Activated CD8-positive, alpha-beta memory T cell treated with anti-CD3 and anti-CD28 coated beads for 24 hours (primary cell): Measurements from ENCODE around the gene NHLRC2.
"Not testable (repeated sequence)": the region's sequence is repeated elsewhere in the genome, so short reads cannot be mapped to it uniquely, and the experiment has no call there.

Source experiments
- DNase-seq: peaks from one replicate; pipeline ENCODE4 v3.0.0-alpha.2; 2020

The NHLRC2 gene

DNA sequence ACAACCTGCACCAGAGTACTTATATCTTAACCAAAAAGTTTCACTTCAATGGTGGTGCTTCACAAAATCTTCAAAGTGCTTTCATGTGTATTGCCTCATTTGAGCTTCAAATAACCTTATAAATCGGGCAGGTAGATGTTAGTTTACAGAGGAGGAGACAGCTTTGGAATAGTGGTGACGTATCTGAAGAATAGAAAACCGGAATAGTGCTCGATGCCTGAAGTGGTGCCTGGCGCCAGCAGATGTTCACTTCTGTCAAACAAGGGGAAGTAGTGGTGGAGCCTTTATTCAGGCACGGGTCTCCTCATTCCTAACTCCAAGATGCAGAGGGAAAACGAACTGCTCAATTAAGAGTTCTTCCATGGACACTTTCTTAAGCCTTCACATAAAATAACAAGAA is 58.1 kb downstream of the NHLRC2 start:
- DNase-seq: no peak

DNA sequence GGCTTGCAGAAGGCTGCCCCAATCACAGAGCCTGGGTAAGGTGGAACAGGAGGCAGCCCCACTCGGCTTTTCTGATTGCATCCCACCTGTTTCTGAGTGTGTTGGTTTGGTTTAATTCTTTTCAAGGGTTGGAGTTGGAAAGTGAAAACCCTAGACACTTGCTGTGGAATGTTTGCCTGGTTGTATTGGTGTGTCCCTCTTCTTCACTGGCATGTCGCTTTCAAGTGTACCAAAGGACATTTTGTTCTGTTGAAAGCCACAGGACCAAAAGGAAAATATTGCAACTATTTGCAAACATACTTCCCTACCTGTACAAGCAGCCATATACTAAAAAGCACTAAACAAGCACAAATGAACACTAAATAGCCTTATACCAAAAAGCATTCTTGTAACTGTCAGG is 60.5 kb downstream of the NHLRC2 start:
- DNase-seq: no peak

DNA sequence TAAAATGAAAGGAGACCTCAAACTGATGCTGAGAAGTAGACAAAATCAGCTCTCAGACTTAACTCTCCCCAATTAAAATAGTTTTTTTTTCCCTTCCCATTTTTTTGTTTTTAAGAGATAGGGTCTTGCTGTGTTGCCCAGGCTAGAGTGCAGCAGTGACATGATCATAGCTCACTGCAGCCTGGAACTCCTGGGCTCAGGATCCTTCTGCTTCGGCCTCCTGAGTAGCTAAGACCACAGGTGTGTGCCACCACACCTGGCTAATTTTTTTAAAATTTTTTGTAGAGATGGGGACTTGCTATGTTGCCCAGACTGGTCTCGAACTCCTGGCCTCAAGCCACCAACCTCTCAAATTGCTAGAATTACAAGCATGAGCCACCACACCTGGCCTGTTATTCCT is 61.1 kb downstream of the NHLRC2 start:
- DNase-seq: no peak

DNA sequence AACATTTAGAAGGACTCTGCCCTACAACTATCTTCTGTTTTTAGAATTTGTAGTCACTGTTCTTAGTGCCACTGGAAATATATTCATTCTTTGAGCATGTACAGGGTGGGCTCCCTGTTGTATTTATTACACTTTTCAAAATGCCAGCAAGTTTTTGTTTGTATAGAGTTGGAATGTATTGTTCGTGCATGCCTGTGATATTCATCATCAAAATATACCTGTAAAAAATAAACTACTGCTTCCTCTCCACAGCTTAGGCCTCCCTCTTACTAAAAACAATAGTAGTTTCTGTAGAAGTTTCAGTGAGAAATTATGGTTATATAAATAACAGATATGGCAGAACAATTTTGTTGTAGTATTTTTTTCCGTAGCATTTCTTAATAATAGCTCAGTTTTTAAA is 61.6 kb downstream of the NHLRC2 start:
- DNase-seq: no peak

DNA sequence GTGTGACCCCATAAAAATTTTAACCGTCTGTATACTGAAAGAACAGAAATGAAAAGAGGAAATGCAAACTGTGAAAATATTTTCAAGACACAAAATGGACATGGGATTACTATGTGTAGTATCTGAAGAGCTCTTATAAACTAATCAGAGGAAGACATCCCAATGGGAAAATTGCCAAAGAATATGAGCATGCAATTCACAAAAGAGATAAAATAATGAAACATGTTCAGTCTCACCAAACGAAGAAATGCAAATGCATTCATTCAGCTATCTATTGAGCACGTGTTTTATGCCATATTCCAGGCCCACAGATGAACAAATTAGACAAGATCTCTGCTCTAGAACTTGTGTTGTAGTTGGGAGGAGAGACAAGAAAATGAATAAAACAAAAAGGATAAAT is 63.2 kb downstream of the NHLRC2 start:
- no peak for DNase-seq

DNA sequence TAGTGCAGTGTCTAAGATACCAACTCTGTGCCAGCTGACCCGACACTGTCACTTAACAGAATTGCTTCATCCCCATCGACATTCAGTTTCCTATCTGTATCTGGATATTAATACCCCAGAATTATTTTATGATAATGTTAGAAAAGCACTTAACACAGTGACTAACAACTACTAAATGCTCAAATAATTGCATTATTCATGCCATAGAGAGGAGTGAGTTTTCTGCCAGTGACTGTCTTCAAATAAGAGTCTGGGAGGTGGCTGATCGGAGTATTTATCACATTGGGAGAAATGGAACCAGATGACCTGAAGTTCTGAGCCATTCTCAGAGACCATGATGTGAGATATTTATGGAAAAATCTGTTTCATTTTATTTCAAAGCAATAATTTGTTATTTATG is 65.7 kb downstream of the NHLRC2 start:
- no peak for DNase-seq

DNA sequence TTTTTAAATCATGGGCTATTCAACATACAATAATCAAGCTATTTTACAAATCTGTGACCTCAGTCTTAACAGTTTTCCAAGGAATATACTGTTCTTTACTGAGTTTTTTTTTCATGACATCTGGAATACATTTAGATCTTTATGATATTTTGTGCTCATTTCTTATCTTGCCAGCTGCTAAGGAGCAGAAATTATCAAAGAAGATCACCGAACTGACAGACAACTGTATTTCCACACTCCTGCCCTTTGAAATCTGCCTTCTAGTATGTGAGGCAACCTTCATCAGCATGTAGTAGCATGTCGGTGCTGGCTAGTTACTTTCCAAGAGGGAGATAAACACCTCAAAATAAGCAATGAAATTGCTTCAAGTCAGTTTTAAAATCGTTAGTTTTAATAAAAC is 66.4 kb downstream of the NHLRC2 start:
- no peak for DNase-seq

DNA sequence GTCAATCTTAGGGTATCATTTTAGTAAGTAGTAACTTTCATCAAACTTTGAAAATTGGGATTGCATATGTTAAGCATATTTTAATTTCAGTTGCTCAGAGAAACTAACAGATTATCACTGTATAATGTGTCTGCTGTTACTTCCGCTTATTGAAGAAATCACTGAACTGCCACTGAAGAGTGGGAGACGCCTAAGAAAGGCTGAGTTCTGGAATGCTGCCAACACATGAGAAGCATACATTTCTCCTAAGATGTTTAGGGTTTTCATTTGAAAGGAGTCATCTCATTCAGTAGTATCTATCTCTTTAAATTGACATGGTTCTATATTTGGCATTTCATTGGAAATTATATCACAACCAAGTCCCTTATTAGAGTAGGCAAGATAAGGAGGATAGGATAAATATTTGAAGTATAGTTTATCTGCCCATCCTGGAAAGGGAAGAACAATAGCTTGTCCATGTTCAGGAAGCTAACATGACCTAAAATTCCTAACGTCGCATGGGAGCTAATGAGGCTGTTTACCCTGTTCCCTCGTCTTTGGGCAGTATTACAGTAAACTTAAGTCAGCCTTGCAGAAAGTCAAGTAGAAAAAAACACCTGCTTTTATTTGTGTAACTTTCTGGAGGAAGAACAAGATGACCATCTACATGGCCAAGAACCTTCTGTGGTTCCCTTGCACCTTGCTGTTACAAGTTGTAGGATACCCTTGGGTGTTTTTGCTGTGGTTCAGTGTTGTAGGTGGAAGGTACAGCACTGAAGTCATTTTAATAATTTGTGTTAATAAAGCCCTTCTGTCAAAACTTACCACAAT is 67.3 kb downstream of the NHLRC2 start:
- no peak for DNase-seq

DNA sequence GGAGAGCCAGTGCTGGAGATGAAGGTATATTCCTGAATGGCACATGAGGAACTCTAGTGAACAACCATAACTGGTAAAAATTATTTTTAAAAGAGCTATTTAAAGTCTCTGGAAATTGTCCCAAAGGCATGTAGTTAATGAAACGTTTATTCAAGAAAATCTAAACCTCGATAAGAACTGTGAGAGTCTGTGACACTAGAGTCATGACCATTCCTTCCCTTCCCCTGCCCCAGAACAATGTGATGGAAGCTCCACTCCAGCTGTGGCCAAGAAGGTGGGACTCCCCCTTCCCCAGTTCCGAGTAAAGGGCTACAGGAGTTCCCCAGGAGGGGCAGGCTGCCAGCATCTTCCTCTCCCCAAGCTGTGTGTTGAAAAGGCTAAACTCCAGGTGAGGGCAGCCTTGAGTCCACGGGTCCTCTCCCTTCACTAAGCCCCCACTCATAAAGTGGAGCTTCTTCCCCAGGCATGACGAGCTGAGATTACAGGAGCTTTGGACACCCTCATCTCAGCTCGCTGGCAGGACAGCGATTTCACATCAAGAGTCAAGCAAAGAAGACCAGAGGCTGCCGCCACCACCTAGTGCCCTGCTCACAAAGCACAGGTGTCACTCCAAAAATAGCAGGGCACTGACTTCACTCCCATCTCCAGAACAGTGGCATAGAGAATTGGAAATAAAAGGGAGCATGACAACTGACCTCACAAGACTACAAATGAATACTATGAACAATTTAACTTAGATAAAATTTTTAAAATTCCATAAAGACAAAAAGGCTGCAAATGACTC is 68.5 kb downstream of the NHLRC2 start:
- DNase-seq: no peak

DNA sequence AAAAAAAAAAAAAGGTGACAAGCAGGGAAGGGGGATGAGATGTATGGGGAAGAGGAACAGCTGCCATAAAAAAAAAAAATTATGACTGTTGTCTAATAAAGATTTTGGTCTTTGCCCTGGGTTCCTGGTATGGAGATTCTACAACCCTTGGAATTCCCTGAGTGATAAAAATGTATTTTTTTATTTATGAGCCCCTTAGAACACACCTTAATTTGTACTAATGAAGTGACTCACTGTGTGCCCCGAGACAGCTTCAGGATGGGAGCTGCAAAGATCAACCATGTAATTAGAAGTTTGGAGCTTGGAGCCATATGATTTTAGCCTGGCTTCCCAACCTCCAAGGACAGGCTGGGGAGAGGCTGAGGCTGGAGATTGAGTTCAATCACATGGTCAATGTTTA is 69.7 kb downstream of the NHLRC2 start:
- DNase-seq: no peak

DNA sequence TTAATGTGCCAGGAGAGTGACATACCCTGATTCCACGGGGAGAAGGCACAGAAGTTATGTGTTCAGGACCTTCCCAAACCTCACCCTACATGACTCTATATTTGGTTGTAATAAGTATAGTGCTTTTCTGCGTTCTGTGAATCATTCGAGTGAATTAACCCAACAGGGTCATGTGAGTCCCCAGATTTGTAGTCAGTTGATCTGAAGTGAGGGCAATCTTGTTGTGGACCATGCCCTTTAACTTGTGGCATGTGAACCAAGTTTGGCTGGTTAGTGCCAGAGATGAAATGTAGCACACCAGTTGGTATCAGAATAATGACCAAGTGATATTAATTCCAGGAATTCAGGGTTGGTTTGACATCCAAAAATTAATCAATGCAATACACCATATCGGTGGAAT is 70.2 kb downstream of the NHLRC2 start:
- no peak for DNase-seq

DNA sequence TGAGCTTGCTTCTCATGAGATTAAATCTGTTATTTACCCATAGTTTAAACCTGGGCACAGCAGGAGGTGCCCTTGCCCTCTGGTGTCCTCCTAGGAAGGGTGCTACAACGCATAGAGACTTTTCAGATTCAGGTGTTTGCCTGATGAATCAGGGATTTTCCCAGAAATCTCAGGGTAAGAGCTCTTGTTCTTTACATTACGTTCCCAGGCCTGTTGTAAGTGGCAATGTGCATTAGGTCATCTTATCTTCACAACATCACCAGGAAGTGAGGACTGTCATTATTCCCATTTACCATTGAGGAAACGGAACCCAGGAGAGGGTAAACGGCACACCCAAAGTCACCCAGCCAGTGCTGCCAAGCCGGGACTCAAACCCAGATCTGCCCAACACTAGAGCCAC is 73.0 kb downstream of the NHLRC2 start:
- no peak for DNase-seq

DNA sequence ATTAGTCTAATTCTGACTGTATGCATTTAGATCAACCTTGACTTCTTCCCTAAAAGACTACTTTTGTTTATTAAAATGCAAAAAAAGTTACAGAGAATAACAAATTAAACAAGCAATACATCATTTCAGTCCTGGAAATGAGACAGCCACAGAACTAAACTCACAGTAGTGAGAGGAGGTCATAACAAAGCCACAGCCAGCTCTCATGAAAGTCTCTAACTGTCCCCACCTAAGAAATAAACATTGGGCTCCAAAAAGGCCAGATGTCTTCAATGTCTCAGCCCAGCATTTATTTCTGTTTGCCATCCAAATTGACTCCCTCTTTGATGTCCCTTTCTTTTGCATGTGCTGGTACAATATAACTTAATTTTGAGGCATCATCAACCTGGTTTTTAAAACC is 74.4 kb downstream of the NHLRC2 start:
- DNase-seq: no peak

DNA sequence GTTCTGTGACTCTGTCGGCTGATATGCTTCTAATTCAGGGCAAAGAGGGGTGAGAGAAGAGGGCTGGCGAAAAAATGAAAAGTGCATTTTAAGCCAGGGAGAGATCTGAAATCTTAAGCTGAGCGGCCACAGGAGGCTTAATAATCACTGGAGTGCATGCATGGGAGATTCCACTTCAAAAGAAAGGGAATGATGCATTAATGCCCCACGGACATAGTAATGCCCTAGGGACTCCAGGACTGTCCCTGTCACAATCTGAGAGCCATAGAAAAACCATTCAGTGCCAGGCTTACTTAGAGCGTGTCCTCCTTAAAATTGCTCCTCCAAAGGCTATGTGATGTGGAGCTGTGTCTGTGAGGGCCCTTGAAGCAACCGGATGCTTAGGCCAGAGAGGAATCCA is 75.1 kb downstream of the NHLRC2 start:
- no peak for DNase-seq

DNA sequence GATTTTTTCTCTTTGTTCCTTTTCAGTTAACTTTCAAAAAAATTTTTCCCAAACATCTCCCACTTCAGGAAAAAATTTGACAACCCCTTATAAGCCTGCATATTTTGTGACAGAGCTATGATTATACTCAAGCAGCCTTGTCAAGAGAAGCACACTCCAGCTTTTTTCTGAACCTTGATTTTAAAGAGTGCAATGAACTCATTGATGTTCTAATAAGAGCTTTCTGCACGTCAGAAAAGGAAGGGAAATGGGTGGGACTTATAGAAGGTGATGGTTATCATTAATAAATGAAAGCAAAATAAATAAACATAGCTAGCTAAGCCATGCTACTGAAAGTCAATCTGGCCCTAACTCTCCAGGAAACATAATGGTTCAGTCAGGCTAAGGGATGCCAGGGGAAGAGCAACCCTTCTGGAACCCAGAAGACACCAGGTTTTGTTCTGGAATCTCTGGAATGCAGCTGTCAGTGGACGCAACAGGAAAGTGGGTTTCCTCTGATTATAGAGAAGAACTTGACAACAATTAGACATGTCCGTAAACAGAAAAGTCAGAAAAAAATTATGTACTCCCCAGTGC is 76.1 kb downstream of the NHLRC2 start:
- DNase-seq: no peak

DNA sequence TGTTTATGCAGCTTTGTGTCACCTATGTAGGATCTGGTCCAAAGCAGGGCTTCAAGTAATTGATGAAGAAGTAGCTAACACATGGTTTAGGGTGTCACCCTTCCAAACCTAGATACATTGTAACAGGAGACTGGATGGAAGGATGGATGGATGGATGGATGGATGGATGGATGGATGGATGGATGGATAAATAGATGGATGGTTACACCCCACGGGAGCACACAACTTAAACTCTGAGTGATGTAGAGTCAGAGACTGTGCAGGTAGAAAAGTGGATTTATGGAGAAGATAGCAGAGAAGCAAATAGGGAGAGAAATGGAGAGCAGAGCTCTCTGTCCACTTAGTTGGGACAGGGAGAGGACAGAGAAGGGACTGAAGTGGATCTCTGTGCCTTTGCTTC is 78.4 kb downstream of the NHLRC2 start:
- DNase-seq: no peak

DNA sequence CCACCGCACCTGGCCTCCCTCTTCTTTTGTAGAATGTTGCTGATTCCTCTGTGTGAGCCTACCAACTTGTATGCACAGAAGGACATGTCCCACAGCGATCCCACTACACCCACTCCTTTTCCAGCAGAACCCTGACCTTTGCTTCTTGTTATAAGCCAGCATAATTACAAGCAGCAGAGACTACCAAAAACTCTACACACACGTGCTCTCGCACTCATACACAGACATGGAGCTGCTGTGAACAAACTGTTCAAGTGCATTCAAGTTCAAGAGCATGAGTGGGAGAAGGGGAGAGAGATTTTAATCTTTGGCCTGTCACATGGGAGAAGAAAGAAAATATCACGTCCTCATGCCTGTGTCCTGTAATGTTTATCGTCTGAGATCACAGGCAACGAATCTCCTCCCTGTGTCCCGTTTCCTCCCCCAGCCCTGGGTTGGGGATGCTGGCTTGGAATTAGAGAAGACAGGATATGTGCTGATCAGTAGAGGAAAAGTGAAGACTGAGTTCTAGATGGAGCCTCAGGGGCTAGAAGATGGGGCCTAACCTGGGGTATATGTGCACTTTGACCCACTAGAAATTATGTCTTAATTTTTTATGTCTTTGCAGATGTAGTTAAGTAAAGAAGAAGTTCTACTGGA is 79.6 kb downstream of the NHLRC2 start:
- DNase-seq: no peak

DNA sequence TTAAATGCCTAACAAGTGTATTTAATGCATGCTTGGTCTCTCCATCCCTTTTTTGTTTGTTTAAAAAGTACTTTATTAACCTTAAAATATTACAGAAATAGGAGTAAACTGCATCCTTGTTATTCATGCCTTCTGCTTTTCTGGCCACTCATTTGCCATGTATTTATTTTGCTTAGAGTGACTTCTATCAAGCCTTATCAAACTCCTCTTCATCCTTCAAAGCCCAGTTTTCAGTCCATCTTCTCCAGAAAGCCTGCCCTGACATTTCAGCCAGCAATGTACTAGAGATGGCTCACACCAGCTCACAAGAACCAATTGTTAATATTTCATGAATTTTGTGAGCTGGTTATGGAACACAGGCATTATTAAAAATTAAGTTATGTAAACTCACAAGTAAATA is 82.8 kb downstream of the NHLRC2 start:
- no peak for DNase-seq

DNA sequence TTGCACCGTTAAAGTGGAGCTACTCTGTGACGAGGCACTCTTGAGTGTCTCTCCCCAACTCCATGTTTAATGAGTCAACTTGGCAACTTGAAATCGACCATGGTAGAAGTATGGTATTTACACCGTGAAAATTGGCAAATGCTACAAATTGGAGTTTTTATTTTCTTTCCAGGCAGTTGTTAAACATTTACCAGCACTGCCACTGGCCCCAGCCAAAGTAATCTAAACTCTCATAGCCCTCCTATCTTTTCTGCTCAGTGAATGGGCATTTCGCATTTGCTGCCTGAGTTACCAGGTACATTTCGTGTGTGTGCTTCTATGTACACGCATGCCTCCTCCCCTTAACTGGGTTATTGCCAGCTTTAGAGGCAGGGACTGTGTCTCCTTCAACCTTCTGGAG is 83.3 kb downstream of the NHLRC2 start:
- no peak for DNase-seq

DNA sequence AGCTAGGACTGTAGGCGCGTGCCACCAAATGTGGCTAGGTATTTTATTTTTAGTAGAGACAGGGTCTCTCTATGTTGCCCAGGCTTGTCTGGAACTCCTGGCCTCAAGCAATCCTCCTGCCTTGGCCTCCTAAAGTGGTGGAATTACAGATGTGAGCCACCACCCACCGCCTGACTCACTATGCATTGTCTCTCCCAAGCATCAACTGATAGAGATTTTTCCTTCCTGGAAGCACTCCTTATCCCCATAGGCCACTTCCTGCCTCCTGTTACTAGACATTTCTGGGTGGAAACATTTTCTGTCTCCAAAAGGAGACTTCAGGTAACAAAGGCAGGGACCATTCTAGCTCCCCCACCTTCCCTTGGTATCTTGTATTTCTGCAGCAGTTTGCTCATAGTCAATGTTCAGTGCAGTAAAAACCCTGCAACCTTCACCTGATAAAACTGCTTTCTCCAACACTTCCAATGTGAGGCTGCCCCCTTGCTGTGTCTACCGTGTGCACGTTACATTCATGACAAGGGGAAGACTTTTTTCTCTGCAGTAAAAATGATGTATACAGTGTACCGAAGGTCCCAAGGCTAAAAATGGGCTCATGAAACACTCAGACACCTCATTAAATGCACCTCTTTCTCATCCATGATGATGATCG is 84.9 kb downstream of the NHLRC2 start:
- no peak for DNase-seq

DNA sequence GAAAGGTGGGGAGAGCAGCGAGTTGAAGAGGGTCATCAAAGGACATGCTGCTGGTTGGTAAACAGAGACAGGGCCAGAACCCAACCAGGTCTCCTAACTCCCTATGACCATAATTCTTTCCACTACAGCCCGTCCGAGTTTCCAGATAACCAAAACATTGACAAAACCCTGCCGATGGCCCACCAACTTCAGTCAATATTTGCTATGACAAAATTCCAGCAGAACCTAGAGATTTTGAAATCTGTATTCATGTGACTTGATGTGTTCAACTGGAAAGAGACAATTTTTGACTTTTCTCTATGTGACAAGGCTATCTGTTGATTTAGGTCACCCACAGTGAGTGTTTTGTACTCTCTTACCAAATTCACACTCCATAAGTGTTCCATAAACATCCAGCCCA is 86.7 kb downstream of the NHLRC2 start:
- no peak for DNase-seq

DNA sequence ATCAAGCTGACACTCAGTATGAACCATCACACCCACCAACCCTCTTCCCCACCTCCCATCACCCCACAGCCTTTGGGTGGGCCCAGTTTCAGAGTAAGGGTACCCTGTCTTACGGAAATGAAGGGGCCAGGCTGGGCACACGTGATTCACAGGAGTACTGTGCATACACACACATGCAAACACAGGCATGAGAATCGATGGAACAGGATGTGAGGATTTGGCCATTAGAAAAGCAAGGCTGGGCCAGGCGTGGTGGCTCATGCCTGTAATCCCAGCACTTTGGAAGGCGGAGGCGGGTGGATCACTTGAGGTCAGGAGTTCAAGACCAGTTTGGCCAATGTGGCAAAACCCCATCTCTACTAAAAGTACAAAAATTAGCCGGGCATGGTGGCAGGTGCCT is 88.7 kb downstream of the NHLRC2 start:
- DNase-seq: not testable (repeated sequence)

DNA sequence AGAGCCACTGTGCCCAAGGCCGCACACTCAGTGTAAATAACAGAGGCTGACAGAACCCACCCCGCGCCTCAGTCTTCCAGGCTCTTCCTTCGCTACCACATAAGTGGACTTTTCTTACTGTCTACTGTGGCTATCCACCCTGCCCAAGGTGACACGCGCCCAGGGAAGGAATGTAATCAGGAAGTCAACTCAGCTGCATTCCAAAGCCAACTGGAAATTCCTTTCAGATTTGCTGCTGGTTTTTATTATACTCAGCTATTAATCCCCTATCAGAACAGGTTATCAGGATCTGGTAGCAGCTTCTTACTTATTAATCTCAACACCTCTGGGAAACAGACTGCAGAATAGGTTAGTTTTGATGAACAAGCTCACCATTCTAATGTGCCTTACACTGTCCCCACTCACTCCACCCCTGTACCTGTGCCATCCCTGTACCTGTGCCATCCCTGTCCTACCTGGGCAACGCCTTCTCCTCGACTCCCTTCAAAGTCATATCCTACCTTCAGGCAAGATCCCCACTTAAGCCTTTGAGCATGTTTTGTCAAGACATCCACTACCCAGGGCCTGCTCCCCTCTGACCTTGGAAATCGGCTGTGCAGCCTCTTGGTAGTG is 90.7 kb downstream of the NHLRC2 start:
- no peak for DNase-seq
